SHP77 treated with DMSO at 0.1 percent for 48 hours (cell line): Measurements from ENCODE around the gene TMEM35B.
"Not testable (repeated sequence)": the region's sequence is repeated elsewhere in the genome, so short reads cannot be mapped to it uniquely, and the experiment has no call there.

Source experiments
- DNase-seq: peaks from one replicate; lab custom pipeline; 2025; lab: John Stamatoyannopoulos, UW

TMEM35B gene

GRCh38 chr1:34976384-34977209 is 8.6 kb downstream of the TMEM35B start:
- DNase-seq: no peak

GRCh38 chr1:34975771-34976170 is 9.4 kb downstream of the TMEM35B start:
- no peak for DNase-seq

GRCh38 chr1:34975338-34975737 is 9.8 kb downstream of the TMEM35B start:
- no peak for DNase-seq

GRCh38 chr1:34974626-34975025 is 10.5 kb downstream of the TMEM35B start:
- DNase-seq: no peak

GRCh38 chr1:34973326-34973725 is 11.8 kb downstream of the TMEM35B start:
- no peak for DNase-seq

- no peak for DNase-seq
These were observed 14.3 kb downstream of the TMEM35B start for GRCh38 chr1:34970829-34971228.

- no peak for DNase-seq
These were observed 14.9 kb downstream of the TMEM35B start for GRCh38 chr1:34970220-34970735.

- DNase-seq: not testable (repeated sequence)
These were observed 16.9 kb downstream of the TMEM35B start for GRCh38 chr1:34968297-34968696.

GRCh38 chr1:34967672-34968071 is 17.5 kb downstream of the TMEM35B start:
- DNase-seq: not testable (repeated sequence)

GRCh38 chr1:34965597-34965996 is 19.6 kb downstream of the TMEM35B start:
- no peak for DNase-seq

- no peak for DNase-seq
These were observed 34.7 kb downstream of the TMEM35B start for GRCh38 chr1:34950428-34950827.

- DNase-seq: not testable (repeated sequence)
These were observed 36.4 kb downstream of the TMEM35B start for GRCh38 chr1:34948739-34949138.

- not testable (repeated sequence) for DNase-seq
These were observed 37.4 kb downstream of the TMEM35B start for GRCh38 chr1:34947641-34948314.

- no peak for DNase-seq
These were observed 38.9 kb downstream of the TMEM35B start for GRCh38 chr1:34946211-34946610.

GRCh38 chr1:34941798-34942197 is 43.3 kb downstream of the TMEM35B start:
- not testable (repeated sequence) for DNase-seq
